ENCODE data around the gene MON1B.
A peak's percentile ranks its signal among the peaks of the same experiment; 100 is the strongest.

The MON1B gene

DNA sequence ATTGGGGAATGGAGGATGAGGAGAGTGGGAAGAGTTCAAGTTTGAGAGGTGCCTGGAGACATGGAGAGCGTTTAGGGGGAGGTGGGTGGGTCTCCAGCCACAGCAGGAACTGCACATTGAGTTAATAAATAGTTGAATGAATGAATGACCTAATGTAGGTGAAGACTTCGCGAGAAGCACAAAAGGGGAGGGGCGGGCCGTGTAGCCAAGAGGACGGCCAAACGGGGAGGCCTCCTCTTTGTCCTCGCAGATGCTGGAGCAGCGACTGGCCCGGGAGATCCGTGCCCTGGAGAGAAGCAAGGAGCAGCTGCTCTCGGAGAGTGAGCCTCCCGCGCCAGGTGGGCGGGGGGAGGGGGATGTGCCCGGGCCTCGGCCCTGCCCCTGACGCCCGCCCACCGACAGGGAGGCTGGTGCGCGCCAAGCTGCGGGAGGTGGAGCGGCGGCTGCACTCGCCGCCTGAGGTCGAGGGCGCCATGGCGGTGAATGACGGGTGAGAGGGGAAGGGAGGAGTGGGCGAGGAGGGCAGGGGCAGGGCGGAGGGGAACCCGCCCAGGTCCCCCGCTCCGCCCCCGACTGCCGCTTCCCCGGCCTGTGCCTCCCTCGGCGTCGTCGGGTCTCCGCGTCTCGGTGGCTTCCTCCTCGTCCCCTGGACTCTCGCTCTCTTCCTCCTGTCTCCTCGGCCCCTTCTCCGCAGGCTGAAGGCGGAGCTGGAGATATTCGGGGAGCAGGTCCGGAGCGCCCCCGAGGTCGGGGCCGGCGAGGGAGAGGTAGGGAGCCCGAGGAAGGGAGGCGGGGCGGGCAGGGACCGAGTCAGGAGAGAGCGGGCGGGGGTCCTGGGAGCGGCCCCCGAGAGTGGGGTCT, 21.1 kb downstream of the MON1B start:
- in situ Hi-C loops (cut with MboI; ENCODE audit: low sequenced_read_pairs, unreplicated experiment): no loop called here

DNA sequence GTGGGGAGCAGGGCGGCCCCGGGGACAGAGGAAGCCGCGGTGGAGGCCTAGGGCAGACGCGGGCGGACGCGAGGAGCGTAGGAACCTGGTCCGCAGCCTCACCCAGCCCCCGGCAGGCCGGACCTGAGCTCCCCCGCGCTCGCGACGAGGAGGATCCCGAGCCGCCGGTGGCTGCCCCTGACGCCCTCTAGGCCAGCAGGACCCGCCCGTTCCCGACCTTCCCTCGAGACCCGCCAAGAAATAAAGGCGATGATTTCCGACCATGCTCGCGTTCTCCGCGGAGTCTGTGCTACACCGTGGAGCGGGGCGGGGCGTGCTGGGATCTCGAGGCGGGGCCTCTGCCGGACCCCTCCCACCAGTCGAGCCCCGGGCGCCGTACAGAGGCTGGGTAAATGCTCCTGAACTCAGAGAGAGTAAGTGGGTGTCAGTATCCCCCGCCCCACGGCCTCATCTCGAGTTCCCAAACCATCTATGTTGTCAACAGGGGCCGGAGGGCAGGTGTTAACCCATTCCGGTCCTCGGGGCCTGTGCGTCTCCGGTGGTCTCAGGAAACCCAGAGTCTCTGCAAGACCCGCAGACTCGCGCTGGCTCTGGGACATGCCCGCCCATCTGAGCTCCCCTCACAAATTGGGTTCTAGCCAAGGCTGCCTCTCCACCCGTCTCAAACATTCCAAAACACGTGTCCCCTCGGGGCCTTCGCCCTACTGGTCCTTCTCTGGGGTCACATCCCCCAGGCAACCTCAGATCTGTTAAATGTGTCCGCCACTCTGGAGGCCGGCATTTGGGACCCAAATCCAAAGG, 22.0 kb downstream of the MON1B start:
- in situ Hi-C loops (cut with MboI; ENCODE audit: low sequenced_read_pairs, unreplicated experiment): no loop called here
- DNase-seq (ENCODE audit: low spot score): peak; percentile 86
- TF ChIP-seq, protein P1, sequence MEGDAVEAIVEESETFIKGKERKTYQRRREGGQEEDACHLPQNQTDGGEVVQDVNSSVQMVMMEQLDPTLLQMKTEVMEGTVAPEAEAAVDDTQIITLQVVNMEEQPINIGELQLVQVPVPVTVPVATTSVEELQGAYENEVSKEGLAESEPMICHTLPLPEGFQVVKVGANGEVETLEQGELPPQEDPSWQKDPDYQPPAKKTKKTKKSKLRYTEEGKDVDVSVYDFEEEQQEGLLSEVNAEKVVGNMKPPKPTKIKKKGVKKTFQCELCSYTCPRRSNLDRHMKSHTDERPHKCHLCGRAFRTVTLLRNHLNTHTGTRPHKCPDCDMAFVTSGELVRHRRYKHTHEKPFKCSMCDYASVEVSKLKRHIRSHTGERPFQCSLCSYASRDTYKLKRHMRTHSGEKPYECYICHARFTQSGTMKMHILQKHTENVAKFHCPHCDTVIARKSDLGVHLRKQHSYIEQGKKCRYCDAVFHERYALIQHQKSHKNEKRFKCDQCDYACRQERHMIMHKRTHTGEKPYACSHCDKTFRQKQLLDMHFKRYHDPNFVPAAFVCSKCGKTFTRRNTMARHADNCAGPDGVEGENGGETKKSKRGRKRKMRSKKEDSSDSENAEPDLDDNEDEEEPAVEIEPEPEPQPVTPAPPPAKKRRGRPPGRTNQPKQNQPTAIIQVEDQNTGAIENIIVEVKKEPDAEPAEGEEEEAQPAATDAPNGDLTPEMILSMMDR (IDR thresholded peaks at IDR 0.05; ENCODE audit: borderline replicate concordance, control extremely low read depth, extremely low read depth, insufficient read depth, missing control alignments): no peak

More for the DNA sequence above, 21.1 kb downstream of the MON1B start:
- peak; percentile 86 for DNase-seq (ENCODE audit: low spot score)
- TF ChIP-seq, protein P1 (IDR thresholded peaks at IDR 0.05; ENCODE audit: borderline replicate concordance, control extremely low read depth, extremely low read depth, insufficient read depth, missing control alignments): no peak

DNA sequence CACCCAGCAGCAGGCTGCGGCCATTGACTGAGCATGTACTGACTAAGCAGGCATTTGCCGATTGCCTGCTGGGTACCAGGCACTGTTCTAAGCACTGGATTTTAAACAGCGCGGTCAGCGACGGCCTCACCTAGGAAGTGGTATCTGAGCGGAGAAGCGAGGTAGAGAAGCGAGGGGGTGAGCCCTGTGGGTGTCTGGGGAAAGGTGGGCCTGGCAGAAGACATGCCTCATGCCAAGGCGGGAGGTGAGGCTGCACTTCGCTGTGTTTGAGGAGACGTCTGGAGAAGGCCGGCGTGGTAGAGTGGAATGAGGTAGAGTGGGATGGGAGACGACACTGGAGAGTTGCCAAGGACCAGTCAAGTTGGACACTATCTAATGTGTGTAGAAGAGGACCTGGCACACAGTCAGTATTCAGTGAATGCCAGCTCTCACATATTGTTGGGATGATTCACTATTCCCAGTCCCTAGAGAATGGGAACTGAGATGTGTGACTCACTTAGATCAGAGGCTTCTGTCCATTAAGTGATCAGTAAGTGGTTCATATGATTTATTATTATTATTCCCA, 22.6 kb downstream of the MON1B start:
- in situ Hi-C loops (cut with MboI; ENCODE audit: low sequenced_read_pairs, unreplicated experiment): no loop called here
- TF ChIP-seq, protein P1 (IDR thresholded peaks at IDR 0.05; ENCODE audit: borderline replicate concordance, control extremely low read depth, extremely low read depth, insufficient read depth, missing control alignments): no peak
- DNase-seq (ENCODE audit: low spot score): no peak

DNA sequence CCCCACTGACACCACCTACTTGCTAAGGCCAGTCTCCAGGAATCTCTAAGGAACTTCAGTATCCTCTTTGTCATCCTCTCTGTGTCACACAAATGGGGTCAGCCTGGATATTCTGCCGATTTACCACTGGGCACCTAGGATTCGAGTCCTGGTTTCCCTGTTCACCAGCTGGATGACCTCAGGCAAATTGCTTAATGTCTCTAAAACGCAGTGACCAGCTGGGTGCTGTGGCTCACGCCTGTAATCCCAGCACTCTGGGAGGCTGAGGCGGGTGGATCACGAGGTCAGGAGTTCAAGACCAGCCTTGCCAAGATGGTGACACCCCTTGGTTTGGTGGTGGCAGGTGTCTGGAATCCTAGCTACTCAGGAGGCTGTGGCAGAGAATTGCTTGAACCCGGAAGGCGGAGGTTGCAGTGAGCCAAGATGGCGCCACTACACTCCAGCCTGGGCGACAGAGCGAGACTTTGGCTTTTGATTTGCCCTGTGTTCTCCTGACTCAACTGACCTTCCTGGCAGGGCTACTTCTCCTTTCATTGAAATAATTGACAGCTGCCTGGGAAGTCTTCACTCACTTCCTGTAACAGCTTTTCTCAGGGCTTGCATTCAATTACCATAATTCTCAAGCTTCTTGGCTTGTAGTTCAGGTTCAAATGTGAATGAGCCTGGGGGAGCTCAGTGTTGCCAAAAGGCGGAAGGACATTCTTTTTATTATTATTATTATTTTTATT, 23.6 kb downstream of the MON1B start:
- DNase-seq (ENCODE audit: low spot score): no peak
- TF ChIP-seq, protein P1 (IDR thresholded peaks at IDR 0.05; ENCODE audit: borderline replicate concordance, control extremely low read depth, extremely low read depth, insufficient read depth, missing control alignments): no peak
- in situ Hi-C loops (cut with MboI; ENCODE audit: low sequenced_read_pairs, unreplicated experiment): no loop called here

DNA sequence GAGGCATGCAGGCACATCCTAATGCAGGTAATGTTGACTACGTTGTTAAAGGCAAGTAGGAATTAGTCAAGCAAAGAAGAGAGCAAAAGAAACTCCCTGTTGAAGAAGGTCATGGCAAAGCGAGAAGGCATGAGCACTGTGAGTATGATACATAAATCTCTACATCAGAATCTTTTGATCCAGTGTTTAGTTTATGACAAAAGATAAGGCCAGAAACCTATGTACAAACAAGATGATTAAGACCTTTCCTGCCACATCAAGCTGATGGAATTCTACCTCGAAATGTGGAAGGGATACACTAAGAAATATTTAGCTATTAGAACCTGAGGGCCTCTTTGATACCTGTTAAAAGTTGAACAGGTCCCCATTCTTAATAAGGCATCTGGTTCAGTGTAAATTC, 28.4 kb downstream of the MON1B start:
- TF ChIP-seq, protein P1 (IDR thresholded peaks at IDR 0.05; ENCODE audit: borderline replicate concordance, control extremely low read depth, extremely low read depth, insufficient read depth, missing control alignments): no peak
- no peak for DNase-seq (ENCODE audit: low spot score)
- in situ Hi-C loops (cut with MboI; ENCODE audit: low sequenced_read_pairs, unreplicated experiment): no loop called here

DNA sequence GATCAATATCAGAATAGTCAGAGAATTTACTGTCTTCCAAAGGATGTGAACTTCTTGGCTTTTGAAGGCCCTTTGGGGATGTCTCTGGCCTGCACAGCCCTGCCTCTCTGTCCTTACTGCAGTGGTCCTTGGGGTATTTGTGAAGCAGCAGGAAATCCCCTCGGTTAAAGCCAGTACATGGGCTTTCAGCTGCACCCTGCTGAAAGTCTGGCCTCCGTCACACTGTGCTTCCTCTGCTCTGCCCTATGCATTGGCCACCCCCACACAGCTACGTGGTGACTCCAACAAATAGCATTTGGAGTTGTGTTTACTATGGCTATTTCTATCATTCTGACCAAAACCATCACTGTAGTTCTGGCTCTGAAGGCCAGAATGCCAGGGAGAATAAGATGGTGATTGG, 29.4 kb downstream of the MON1B start:
- in situ Hi-C loops (cut with MboI; ENCODE audit: low sequenced_read_pairs, unreplicated experiment): no loop called here
- TF ChIP-seq, protein P1 (IDR thresholded peaks at IDR 0.05; ENCODE audit: borderline replicate concordance, control extremely low read depth, extremely low read depth, insufficient read depth, missing control alignments): no peak
- DNase-seq (ENCODE audit: low spot score): peak; percentile 58

All from GM13976 (cell line).